Kasumi-1 (cell line): ENCODE measurements around the gene ITPR1.

Experiments
- DNase-seq, 2 experiments: peaks; one replicate each; lab custom pipeline; 2025; lab: John Stamatoyannopoulos, UW

Gene ITPR1

DNA sequence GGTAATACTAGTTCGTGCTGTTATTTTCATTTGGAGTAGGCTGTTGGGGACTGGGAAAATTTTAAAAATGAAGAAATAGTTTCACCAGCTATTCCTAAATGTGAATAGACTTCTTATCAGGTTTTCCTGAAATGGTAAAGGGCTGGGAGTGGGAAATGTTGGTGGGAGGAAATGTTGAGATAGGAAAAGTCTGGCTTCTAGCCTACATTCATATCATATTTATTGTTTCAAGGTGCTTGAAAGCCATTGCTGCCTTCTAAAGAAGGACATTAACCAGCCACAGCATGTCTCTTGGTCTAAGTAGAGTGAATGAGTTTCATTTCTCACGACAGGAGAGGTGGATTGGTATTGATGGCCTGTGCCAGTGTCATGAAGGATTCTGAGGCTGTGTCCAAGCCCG lies 288.9 kb downstream of the ITPR1 start:
- no peak for DNase-seq

DNA sequence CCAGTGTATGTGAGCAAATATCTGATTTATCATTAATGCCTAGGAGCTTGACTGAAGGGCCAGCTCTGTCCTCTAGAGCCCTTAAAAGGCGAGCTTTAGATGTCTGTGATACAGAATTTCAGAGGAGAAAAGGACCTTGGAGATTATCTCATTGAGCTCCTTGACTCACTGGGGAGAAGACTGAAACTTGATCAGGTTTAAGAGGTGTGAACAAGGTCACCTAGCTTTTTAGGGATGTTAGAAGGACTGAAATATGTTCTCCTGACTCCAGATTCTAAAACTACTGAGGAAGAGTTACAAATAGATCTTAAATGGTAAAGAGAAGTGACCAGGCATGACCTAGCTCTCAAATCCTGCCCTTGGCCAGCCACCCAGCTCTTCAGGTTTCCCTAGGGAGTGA lies 292.4 kb downstream of the ITPR1 start:
- DNase-seq = no peak

DNA sequence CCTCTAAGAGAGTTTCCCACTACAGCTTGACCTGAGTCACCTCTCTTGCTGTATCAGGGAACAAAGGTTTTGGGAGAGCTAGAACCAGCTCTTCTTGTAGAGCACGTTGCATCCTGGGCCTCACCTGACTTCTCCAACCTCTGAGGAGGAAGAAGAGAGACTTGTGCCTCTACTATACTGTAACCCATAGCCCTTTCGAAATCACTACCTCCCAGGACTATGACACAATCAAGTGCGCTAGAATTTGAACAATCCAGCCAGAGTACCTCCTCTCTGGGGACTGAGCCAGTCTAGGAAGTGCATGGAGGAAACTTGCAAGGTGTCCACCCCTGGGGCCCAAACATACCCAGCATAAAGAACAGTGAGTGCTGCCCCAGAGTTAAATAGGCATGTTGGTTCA lies 293.3 kb downstream of the ITPR1 start:
- DNase-seq = no peak

DNA sequence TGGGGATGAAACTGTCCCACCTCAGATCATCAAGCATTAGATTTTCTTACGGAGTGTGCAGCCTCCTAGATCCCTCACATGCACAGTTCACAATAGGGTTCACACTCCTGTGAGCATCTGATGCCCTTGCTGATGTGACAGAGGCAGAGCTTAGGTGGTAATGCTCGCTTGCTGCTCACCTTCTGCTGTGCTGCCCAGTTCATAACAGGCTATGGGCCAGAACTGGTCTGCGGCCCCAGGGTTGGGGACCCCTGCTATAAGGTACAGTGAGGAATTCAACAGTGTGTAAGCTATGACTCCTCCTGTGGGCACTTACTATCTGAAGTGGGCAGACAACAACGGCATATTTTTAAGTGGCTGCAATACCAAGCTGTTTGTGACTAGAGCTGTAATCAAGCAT lies 298.2 kb downstream of the ITPR1 start:
- DNase-seq = no peak

DNA sequence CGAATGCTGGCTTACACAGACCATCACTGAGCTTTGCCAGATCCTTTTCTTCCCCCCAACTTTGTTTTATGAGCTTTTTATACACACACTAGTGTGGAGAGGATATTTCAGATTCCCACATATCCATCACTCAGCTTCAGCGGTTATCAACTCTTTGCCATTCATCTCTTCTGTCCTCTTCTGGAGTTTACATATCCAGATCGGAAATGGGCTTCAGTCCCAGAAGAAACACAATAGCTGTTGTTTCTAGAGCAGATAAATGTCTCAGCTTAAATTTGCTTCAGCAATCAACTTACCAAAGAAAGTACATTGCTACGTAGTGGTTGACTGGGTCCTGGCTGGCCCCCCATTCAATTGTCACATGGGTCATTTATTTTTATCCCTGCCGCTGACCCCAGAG lies 300.2 kb downstream of the ITPR1 start:
- no peak for DNase-seq

DNA sequence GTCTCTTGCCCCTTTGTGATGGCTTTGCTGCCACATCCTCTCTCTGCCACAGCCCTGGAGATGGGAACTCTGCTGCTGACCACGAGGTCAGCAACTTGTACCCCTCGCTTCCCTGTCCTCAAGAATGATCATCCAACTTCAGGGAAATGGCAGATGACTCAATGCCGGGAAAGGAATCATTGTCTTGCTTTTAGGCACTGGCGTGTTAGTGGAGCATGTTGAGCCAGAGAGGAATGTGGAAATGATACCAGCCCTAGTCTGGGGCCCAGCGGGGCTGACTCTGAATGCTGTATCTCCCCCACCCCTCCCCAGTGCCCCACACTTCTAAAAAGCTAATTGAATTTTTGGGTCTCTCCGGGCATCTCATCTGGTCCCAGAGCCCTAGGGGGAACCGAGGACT lies 301.2 kb downstream of the ITPR1 start:
- DNase-seq = no peak

DNA sequence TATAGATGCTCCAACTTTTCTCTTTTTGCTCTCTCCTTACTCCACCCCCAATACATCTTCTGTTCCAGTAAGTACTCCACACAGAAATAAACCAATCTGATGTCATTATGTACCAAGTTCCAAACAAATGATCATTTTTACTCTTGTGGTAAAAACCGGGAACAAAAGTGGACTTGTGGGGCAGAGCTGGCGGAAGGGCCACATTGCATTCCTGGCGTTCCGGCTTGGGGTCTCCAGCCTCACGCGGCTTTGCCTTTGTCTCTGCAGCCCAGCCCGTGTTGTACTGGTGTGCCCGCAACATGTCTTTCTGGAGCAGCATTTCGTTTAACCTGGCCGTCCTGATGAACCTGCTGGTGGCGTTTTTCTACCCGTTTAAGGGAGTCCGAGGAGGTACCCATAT lies 301.6 kb downstream of the ITPR1 start:
- no peak for DNase-seq

DNA sequence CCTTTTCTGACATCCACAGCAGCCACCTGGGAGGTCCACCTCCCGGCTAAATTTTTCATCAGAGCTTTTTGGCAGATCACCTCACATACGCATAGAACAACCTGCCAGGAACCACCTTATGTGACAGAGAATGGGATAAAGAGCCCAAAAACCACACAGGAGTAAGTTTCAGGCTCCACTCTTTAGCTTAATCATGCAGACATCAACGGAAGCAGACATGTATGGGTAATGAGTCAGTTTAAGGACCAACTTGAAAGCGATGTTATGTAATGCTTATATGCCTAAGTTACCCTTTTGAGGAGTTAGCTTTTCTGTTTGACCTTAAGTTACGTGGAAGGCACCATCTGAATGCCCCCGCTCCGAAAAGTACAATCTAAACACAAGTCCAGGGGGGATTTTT lies 302.8 kb downstream of the ITPR1 start:
- no peak for DNase-seq

DNA sequence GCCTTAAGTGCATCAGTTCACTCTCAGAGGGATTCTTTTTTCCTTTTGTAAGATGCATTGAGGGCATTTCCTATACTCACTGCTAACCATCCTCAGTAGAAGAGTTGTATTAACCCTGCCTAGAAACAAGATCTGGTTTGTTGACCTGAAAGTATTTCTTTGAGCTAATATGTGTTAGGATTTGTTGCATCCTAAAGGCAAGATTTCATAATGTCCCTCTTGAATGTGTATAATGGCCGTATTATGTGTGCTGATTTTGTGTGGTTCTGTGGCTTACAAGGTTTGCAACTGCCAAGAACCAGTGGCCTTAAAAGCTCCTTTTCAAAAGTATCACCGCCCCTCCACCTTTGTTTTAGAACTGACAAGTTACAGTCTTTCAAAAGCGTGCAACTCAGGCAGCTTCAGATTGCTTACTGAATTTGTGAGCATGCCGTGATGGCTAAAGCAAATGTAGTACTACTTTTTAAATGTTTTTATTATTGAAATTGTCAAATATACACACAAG lies 304.1 kb downstream of the ITPR1 start:
- no peak for DNase-seq

DNA sequence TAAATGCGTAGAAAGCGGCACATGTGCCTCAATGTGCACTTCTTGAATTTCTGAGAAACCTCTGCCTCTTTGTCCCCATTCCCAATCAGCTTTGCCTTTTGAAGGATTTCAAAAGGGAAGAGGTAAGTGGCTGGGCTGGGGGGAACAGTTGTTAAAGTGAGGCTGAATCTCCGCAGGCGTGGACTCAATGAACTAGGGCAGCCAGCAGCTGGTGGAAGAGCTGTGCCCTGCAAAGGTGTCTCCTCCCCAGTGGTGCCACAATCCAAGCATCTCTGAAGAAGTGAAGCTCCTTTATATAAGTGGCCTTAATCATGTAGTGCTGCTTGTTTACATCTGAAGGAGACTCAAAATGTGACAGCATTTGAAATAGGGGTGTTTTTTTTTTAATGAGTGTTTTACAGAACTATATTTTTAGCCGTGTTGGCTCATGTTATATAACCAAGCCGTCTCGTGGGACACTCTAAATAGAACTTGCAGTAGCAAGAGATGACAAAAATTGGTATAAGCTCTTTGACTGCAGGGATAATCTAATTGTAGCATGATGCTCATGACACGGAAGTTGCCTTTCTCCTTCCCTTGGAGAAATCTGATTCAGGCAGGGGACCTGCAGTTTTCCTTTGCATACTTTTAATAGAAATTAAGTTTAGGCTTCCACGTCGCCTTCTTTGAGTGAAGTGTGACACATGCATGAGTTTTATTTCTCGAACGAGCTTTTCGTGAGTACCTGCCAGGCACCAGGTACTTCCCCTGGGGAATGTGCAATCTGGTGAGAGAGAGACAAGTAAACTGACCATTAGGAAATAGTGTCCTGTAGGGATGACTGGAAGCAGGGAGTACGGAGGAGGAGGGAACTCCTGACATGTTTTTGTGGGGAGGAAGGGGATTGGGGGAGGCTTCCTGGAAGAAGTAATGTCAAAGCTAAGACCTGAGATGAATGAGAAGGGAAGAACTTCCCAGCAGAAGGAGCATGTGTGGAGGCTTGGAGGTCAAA lies 306.4 kb downstream of the ITPR1 start:
- DNase-seq = no peak

DNA sequence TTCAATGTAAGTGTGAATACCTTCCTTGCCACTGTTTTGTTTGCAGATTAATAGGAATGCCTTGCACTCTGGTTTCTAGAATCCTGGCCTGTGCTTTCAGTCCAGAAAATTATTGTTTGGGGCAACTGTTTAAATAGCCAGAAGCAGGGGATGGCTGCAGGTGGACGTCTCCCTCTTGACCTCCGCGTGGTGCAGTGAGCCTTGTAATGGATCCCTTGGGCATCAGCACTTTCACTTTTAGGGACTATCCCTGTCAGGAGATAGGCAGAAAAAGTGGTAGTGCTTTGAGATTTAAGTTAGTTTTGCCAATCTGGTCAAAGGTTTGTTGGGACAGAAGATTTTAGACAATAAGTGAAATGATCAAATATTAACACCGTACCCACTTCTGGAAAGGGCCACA lies 307.4 kb downstream of the ITPR1 start:
- no peak for DNase-seq

DNA sequence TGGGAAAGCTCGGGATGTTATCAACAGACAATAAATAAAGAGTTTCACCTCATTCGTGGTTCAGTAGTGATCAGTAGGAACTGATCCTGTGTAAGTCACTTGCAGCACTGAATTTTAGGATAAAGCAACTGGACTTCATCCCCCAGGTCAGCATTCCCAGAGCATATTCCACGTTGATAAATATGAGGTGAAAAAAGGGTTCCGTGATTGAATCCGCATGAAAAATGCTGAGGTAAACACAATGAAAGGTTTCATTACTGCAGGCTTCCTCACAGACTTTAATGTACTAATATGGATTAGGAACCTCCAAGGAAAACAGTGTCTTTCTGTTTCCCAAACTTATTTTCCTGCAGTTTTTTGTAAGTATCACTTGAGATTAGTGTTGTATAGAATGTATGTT lies 308.7 kb downstream of the ITPR1 start:
- DNase-seq = no peak

DNA sequence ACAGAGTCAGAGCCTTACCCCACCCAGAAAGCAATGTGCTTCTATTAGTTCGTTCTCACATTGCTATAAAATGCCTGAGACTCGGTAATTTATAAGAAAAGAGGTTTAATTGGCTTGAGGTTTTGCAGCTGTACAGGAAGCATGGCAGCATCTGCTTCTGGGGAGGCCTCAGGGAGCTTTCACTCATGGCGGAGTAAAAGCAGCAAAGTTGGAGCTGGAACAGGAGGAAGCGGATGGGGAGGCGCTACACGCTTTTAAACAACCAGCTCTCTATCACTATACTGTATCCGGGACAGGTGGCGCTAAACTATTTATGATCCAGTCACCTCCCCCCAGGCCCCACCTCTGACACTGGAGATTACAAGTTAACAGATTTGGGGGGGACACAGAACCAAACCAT lies 309.8 kb downstream of the ITPR1 start:
- DNase-seq = no peak

DNA sequence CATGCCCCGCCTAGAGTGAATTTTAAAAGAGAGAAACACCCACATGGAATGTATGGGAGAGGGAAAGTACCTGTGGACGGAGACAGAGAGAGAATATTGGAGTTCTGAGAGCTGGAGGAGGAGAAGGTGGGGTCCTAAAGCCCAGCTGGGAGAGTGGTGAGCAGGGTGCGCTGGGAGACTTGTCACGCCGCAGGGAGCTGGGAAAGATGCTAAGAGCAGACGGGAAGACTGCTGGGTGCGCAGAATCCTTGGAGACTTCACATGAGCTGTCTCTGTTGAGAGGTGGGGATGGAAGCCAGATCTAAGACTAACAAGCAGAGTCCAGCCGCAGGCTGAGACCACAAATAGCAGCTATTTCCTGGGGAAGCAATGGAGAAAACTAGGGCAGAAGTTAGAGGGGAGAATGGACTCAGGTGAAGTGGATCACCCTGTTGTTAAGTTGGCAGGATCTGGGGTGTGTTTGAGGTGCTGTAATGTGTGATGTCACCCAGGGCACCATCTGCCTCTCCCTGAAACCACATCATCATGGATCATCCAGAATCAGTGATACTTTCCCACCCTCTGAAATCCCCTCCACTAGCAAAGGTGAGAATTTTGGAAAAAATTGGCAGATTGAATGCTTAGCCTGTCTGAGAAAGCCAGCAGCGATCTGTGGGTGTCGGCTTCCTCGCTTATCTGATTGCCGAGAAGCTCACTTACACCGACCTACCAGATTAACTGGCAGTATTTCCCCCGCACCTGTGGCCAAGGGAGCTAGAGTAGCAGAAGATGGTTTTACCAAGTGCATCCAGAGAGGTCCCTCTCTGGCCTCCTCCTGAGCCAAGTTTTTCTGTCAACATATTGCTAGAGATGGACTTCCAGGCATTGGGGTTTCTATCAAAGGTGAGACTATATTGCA lies 311.3 kb downstream of the ITPR1 start:
- no peak for DNase-seq

DNA sequence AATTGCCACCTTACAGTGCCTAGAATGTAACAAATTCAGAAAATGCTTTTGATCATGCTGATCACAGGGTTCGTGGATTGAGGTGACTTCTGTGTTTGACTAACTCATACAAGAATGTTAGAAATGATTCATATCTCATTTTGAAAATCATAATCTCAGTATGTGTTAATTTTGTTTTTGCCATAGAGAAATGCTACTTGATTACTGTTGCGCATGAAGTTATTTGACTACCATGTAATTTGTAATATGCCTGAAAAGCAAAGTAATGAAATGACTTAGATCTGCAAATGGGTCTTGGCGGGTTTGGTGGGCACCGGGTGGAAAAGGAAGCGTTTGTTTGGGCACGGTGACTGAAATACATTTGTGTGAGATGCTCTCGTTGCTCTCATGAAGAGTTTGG lies 312.5 kb downstream of the ITPR1 start:
- DNase-seq = no peak

DNA sequence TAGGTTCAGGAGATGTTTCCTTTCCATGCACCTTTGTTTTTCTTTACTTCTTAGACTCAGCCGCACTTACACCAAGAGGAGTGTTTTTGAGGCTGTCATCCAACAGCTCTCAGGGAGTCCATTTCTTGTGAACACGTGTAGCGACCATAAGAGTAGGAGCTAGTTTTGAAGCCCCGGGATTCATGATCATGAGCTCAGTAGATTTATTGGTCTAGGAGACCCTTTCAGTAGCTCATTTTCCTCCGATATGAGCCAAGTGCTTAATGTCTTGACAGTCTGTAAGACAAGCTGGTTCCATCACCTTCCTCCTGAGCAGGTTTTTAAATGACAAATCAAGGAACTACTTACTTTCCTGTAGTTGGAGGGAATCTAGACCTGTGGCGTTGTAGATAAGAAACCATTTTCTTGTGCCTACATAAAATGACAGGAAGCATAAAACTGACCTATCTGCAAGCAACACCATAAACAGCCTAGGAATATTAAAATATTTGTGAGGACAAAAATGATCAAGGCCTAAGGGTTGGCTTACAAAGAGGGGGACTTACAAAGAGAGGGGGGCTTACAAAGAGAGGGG lies 313.5 kb downstream of the ITPR1 start:
- no peak for DNase-seq

DNA sequence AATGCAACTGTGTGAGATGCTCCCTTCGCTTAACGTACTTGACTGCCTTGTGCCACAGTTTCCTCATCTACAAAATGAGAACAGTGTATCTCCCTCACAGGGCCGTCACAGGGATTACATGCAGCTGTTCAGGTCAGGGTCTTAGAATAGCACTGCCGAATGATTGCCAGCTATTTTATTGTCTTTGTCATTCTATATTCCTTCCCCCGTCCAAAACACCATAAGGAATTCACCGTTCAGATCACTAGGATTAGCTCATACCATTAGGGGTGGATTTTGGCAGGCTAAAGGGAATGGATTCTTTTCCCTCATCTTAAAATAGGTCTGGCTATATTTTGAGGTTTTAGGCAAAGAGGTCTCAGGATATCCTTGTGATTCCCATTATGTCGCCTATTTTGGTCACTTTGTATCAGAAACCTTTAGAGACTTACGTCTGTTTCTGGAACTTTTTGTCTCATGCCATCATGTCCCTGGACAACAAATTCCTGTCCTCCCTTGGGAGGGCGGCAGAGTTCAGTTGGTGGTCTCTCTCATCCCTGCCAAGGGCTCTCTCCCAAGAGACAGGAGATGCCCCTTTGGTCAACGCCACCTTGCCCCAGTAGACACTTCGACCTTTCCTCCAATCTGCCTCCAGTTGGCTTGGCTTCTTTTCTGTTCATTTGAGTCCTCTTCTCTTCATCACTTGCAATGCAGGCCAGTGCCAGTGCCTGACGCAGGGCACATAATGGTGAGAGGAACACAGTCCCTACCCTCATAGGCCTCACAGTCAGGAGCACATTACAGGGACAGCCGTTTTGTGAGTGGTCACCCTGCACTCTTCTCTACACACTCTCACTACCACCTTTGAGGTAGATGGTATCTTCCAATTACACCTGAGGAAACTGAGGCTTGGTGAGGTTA lies 314.5 kb downstream of the ITPR1 start:
- DNase-seq = no peak

DNA sequence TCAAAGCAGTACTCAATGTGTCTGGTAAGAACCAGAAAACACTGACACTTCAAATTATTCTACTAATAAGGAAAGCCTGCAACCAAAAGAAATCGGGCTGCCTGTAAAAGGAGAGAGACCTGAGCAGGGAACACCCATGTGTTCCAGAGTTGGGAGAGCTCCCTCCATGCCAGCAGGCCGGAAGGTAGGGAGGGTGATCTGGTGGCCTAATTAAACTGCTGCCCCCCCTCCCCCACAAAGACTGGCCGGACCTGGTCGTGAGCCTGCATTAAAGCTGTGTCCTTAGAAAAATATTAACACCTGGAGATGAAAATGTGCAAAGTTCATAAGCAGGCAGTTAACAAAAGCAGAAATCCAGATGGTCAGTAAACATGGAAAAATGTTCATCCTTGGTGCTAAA lies 315.5 kb downstream of the ITPR1 start:
- no peak for DNase-seq

DNA sequence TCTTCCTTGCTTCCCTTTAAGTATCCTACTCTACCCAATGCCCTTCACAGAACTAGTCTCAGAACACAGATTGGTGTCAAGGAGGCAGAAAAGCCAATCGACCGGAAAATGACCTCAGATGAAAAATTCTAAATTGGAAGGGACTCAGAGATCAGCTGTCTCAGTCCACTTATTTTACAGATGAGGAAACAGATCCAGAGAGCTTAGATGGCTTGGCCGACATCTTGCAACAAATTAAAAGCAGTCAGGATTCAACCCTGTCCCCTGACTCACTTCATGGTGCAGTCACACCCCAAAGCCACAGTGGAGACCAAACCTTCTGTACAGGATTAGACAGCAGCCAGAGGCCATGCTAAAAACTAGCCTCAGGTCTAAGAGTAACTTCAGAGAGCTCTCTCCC lies 316.8 kb downstream of the ITPR1 start:
- no peak for DNase-seq

DNA sequence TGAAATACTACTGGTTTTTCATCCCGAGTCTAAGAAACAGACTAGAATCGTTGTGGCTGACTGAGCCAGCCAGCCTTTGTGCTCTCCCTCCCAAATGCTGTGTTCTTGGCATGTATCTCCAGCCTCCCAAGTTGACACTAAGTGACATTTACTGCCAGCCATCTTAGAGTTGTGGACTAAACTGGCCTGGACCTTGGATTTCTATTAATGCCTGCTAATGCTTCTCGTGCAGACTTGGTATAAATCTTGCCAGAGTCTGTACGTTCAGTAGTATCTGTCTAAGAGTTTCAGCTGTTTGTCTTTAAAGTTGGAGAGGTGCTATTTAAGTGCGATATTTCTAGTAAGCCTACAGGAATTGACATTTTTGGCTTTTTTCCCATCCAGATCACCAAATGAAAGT lies 319.4 kb downstream of the ITPR1 start:
- DNase-seq = no peak

DNA sequence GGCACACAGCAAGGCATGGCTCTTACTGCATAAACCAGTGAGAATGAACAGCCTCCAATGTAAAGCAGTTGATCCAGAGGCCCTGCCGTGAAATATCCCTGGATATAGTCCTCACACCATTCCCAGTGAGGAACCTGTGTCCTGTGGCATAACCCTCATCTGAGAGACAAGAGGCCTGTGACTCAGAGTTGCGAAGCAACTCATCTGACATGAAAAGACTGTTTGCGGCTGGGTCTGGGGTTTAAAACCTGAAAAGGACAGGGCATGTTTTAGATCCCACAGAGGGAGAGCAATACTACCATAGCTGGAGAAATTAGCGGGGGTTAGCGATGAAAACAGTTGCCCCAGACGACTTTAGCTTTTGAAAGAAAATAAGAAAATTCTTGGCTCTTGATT lies 320.8 kb downstream of the ITPR1 start:
- no peak for DNase-seq
